ENCODE results near the gene STRADA.

DNA sequence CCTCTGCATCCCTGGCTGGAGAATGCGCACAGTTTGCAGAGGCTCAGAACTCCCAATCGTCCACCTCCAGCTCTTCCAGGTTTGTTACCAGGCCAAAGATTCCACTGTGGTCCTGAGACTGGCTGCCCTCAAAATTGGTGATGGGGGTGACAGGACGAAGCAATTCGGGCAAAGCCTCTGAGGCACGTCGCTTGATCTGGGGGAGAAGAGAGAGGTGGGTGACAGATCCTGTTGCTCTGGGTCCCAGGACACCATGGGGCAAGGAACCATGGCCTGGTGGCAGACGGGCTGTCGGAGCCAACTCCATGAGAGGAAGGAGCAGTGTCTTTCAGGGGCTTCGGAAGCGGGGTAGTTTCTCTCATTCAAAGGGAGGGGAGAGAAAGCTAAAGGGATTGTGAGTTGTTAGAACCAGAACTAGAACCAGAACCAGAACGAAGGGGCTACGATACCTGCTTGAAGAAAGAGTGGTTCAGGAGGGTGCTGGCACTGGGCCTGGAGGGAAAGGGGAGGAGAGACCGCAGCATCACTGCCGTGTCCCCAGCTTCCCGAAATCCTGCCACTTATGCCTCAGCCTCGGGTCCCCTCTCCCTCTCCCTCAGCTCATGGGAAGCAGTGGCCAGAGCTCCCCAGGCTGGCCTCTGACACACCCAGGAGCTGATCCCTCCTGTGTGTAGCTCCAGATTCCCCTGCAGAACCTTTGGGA is 37.9 kb downstream of the STRADA start:
- TF ChIP-seq POLR2A (IDR thresholded peaks at IDR 0.05; ENCODE audit: low read depth, low read length) (no peak), POLR2AphosphoS5 (IDR thresholded peaks at IDR 0.05; ENCODE audit: insufficient read depth, low read depth, low read length) (no peak), EZH2 (IDR thresholded peaks at IDR 0.05; ENCODE audit: borderline replicate concordance, low read depth, low read length, severe bottlenecking) (no peak), GATA2 (IDR thresholded peaks at IDR 0.05; ENCODE audit: insufficient read depth, insufficient read length, low read depth, low read length) (no peak), MYC (IDR thresholded peaks at IDR 0.05; ENCODE audit: low read depth, low read length) (no peak), FOS (IDR thresholded peaks at IDR 0.05; ENCODE audit: borderline replicate concordance, insufficient read depth, low read length) (no peak)
- TF ChIP-seq, protein P1, sequence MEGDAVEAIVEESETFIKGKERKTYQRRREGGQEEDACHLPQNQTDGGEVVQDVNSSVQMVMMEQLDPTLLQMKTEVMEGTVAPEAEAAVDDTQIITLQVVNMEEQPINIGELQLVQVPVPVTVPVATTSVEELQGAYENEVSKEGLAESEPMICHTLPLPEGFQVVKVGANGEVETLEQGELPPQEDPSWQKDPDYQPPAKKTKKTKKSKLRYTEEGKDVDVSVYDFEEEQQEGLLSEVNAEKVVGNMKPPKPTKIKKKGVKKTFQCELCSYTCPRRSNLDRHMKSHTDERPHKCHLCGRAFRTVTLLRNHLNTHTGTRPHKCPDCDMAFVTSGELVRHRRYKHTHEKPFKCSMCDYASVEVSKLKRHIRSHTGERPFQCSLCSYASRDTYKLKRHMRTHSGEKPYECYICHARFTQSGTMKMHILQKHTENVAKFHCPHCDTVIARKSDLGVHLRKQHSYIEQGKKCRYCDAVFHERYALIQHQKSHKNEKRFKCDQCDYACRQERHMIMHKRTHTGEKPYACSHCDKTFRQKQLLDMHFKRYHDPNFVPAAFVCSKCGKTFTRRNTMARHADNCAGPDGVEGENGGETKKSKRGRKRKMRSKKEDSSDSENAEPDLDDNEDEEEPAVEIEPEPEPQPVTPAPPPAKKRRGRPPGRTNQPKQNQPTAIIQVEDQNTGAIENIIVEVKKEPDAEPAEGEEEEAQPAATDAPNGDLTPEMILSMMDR (IDR thresholded peaks at IDR 0.05; ENCODE audit: extremely low read depth in 1 of 2, insufficient read depth in 1 of 2, low read depth in 1 of 2, low read length in 2 of 2): no peak
- TF ChIP-seq, protein P2, sequence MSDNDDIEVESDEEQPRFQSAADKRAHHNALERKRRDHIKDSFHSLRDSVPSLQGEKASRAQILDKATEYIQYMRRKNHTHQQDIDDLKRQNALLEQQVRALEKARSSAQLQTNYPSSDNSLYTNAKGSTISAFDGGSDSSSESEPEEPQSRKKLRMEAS (IDR thresholded peaks at IDR 0.05; ENCODE audit: insufficient read depth, insufficient read length): no peak

Data from endothelial cell of umbilical vein (primary cell).